GM23248 (cell line): ENCODE measurements around the gene ANLN. TPM values are rescaled to one million over a fixed set of nuclear protein-coding genes. Genes with fewer than 3 reads are reported as not detected.
"Not testable (repeated sequence)": the region's sequence is repeated elsewhere in the genome, so short reads cannot be mapped to it uniquely, and the experiment has no call there.

ENCODE experiments used
- DNase-seq: peaks from one replicate; pipeline ENCODE4 v3.0.0-alpha.2; 2015
- H2AFZ ChIP-seq: fragments of 200-600 bp; sonication (generic); 2 replicates; pipeline ENCODE4 v1.6.1; 2016; ENCODE audit warnings: antibody characterized with exemption
- H3F3A ChIP-seq: fragments of 200-600 bp; sonication (generic); 2 replicates; pipeline ENCODE4 v1.6.1; 2016; ENCODE audit warnings: mild to moderate bottlenecking, antibody characterized with exemption, mixed run types; ENCODE audit not compliant: insufficient read depth
- H3K27ac ChIP-seq: fragments of 200-600 bp; sonication (generic); 2 replicates; pipeline ENCODE4 v1.5.1; 2016; ENCODE audit warnings: mild to moderate bottlenecking
- H3K27me3 ChIP-seq: fragments of 200-600 bp; sonication (generic); replicated peaks from 2 replicates; pipeline ENCODE4 v1.6.1; 2016; ENCODE audit warnings: mild to moderate bottlenecking; ENCODE audit not compliant: insufficient read depth
- H3K36me3 ChIP-seq: fragments of 200-600 bp; sonication (generic); 2 replicates; pipeline ENCODE4 v1.6.1; 2016; ENCODE audit warnings: low read depth, mild to moderate bottlenecking
- H3K4me1 ChIP-seq: fragments of 200-600 bp; sonication (generic); 2 replicates; pipeline ENCODE4 v1.6.1; 2016; ENCODE audit warnings: mild to moderate bottlenecking; ENCODE audit not compliant: insufficient read depth
- H3K4me2 ChIP-seq: fragments of 200-600 bp; sonication (generic); one replicate; pipeline ENCODE4 v1.6.1; 2016; ENCODE audit warnings: mild to moderate bottlenecking; ENCODE audit not compliant: unreplicated experiment
- H3K4me3 ChIP-seq: fragments of 200-600 bp; sonication (generic); 2 replicates; pipeline ENCODE4 v1.5.1; 2016; ENCODE audit warnings: mild to moderate bottlenecking
- H3K79me2 ChIP-seq: fragments of 200-600 bp; sonication (generic); 2 replicates; pipeline ENCODE4 v1.6.1; 2016; ENCODE audit warnings: mild to moderate bottlenecking; ENCODE audit not compliant: insufficient read depth
- H3K9ac ChIP-seq: fragments of 200-600 bp; sonication (generic); 2 replicates; pipeline ENCODE4 v1.6.1; 2016; ENCODE audit warnings: mild to moderate bottlenecking
- H3K9me2 ChIP-seq: fragments of 200-600 bp; sonication (generic); 2 replicates; pipeline ENCODE4 v1.6.1; 2016; ENCODE audit warnings: mixed run types, mild to moderate bottlenecking, moderate library complexity; ENCODE audit not compliant: insufficient read depth
- H3K9me3 ChIP-seq: fragments of 200-600 bp; sonication (generic); one replicate; pipeline ENCODE4 v1.6.1; 2017; ENCODE audit warnings: low read depth
- H4K20me1 ChIP-seq: fragments of 200-600 bp; sonication (generic); 2 replicates; pipeline ENCODE4 v1.6.0; 2016; ENCODE audit not compliant: insufficient read depth
- EZH2 ChIP-seq: fragments of 200-600 bp; sonication (generic); IDR thresholded peaks from 2 replicates; pipeline ENCODE4 v1.6.1; 2018; ENCODE audit warnings: antibody characterized with exemption, mild to moderate bottlenecking; ENCODE audit not compliant: insufficient read depth, poor library complexity, severe bottlenecking
- EZH2phosphoT487 ChIP-seq: fragments of 200-600 bp; sonication (generic); IDR thresholded peaks from 2 replicates; pipeline ENCODE4 v1.6.1; 2018; ENCODE audit warnings: antibody characterized with exemption, moderate library complexity, mild to moderate bottlenecking, low read depth; ENCODE audit not compliant: insufficient read depth
- WGBS, 2 experiments: methylation state at CpG; one replicate each; pipeline ENCODE4 v1.1.6; 2015 to 2017; ENCODE audit warnings: low lambda C conversion rate in 2 of 2, low coverage in 1 of 2; ENCODE audit errors: missing lambda C conversion rate in 2 of 2; 5-methylcytosine and 5-hydroxymethylcytosine counted together
- in situ Hi-C: fragments of 300-500 bp; cut with MboI; formaldehyde crosslinking; loops from 2 replicates; pipeline ENCODE4 v1.15.0; 2020
- polyA plus RNA-seq: library from polyadenylated mRNA; unstranded; fragments of >200 nt; fragmentation: Nextera tagmentation; extraction: Ambion mirVana; gene quantifications from 2 replicates; pipeline ENCODE4 v1.2.1, GENCODE V29; 2016
- total RNA-seq: library from RNA; depleted of rRNA; stranded (reverse); fragments of >200 nt; shearing (Covaris generic); gene quantifications from 2 replicates; pipeline ENCODE4 v1.2.3, GENCODE V29; 2014

The ANLN gene
- total and polyA plus RNA-seq, 2 experiments from 2014 or later = 38.4 to 55.6 TPM

DNA sequence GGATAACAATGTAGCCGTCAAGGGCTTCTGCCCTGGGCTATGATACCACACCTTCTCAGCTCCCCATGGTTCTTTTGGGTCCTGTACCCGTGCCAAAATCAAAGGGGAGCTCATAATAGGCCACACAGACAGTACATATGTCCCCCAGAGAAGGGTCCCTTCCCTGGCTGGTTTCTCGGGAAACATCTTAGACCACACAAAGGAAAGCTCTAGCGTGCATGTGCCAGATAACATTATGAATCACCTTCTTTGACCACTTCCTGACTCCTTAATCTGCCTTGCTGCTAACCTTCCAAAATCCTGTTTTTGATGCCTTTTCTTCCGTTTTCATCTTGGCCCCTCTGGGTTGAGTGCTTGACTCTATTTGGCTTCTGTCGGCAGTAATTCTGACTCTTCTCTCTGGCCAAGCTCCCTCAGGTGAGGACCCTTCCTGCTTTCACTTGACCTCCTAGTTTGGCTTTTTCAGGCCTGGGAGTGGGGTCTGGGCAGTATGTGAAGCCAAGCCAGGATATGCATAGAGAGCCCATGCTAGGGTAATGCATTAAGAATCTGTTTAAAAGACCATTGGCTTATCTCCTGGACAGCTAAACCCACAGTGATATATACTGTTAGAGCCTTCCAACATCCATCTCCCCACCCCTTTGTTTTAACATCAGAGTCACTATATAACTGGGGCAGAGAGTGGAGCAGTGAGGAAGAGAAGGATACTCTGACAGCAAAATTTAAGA, 84.8 kb downstream of the ANLN start:
- H3F3A ChIP-seq = no peaks in the 10 kb centered on the region
- H3K9me2 ChIP-seq = no peaks in the 10 kb centered on the region
- no peaks in the 10 kb centered on the region for H3K36me3 ChIP-seq
- DNase-seq = no peak
- H3K27ac ChIP-seq = no peak overlapping the region
- H3K4me2 ChIP-seq = no peak overlapping the region
- H3K9ac ChIP-seq = no peak overlapping the region
- 53 to 56% methylated on average over 6 of the region's 6 CpGs for WGBS, 2 experiments
- no peak for TF ChIP-seq EZH2
- TF ChIP-seq EZH2phosphoT487 = no peak
- H2AFZ ChIP-seq = no peak overlapping the region
- H3K27me3 ChIP-seq = peaks cover 7% of the 10 kb centered on the region; the same call in 1 of the 2 replicates
- H4K20me1 ChIP-seq = no peaks in the 10 kb centered on the region
- H3K9me3 ChIP-seq = no peaks in the 10 kb centered on the region
- H3K79me2 ChIP-seq = no peaks in the 10 kb centered on the region
- no peaks in the 10 kb centered on the region for H3K4me1 ChIP-seq
- no peak overlapping the region for H3K4me3 ChIP-seq
- in situ Hi-C loops = loop anchor here (25.0 kb wide), 1 partner anchor 713 kb away; no protein-coding TSS in a partner anchor

- Histone ChIP-seq H3K4me2 (no peak overlapping the region), H3K9me2 (no peaks in the 10 kb centered on the region), H3K27me3 (peaks cover 11% of the 10 kb centered on the region; the same call in 1 of the 2 replicates), H3K9me3 (peaks cover 2% of the 10 kb centered on the region), H3K4me1 (no peaks in the 10 kb centered on the region), H3F3A (no peaks in the 10 kb centered on the region), H3K4me3 (no peak overlapping the region), H3K79me2 (no peaks in the 10 kb centered on the region), H4K20me1 (no peaks in the 10 kb centered on the region), H3K36me3 (no peaks in the 10 kb centered on the region), H3K9ac (no peak overlapping the region), H3K27ac (no peak overlapping the region), H2AFZ (no peak overlapping the region)
- TF ChIP-seq EZH2phosphoT487 (no peak), EZH2 (no peak)
- in situ Hi-C loops = loop anchor here (25.0 kb wide), 1 partner anchor 712 kb away; no protein-coding TSS in a partner anchor
- DNase-seq = no peak
Observed at GRCh38 chr7:36475011-36475342, 85.3 kb downstream of the ANLN start.

DNA sequence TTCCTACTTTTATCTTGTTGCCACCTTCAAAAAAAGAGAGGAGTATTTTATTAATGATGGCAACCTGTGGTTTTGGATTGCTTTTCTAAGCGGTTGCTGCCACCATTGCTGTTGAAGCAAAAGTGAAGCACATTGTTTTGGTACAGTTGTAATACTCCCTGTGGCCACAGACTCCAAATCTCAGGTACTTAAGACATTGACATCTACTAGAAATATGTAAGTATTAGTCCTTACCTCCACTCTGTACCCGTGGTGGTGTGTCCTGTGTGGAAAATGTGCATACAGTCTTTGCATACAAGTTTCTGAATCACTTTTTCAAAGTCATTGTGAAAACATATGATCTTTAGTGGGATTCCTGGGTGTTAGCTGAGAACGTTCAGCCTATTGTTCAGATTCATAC, 85.7 kb downstream of the ANLN start:
- H3K4me3 ChIP-seq = no peak overlapping the region
- no peaks in the 10 kb centered on the region for H3K79me2 ChIP-seq
- peaks cover 2% of the 10 kb centered on the region for H3K9me3 ChIP-seq
- no peak for DNase-seq
- no peak overlapping the region for H2AFZ ChIP-seq
- TF ChIP-seq EZH2phosphoT487 = no peak
- TF ChIP-seq EZH2 = no peak
- in situ Hi-C loops = loop anchor here (25.0 kb wide), 1 partner anchor 712 kb away; no protein-coding TSS in a partner anchor
- H3K36me3 ChIP-seq = no peaks in the 10 kb centered on the region
- no peaks in the 10 kb centered on the region for H3K4me1 ChIP-seq
- no peak overlapping the region for H3K4me2 ChIP-seq
- no peaks in the 10 kb centered on the region for H4K20me1 ChIP-seq
- WGBS, 2 experiments = 71 to 72% methylated on average over 3 of the region's 3 CpGs
- H3K9ac ChIP-seq = no peak overlapping the region
- no peak overlapping the region for H3K27ac ChIP-seq
- H3F3A ChIP-seq = no peaks in the 10 kb centered on the region
- H3K27me3 ChIP-seq = peaks cover 11% of the 10 kb centered on the region; the same call in 1 of the 2 replicates
- no peaks in the 10 kb centered on the region for H3K9me2 ChIP-seq

DNA sequence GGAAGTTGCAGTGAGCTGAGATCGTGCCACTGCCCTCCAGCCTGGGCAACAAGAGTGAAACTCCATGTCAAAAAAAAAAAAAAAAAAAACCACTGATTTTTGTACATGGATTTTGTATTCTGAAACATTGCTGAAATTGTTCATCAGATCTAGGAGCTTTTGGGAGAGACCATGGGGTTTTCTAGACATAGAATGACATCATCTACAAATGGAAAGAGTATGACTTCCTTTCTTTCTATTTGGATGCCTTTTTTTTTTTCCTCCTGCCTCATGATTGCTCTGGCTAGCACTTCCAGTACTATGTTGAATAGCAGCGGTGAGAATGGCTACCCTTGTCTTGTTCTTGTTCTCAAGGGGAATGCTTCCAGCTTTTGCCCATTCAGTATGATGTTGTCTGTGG, 89.1 kb downstream of the ANLN start:
- no peaks in the 10 kb centered on the region for H3K9me2 ChIP-seq
- no peak overlapping the region for H3K4me3 ChIP-seq
- H3K4me1 ChIP-seq = no peaks in the 10 kb centered on the region
- WGBS, 2 experiments = 42 to 50% methylated on average over 2 of the region's 2 CpGs
- no peak overlapping the region for H3K27ac ChIP-seq
- H3K4me2 ChIP-seq = no peak overlapping the region
- peaks cover 18% of the 10 kb centered on the region for H3K27me3 ChIP-seq
- no peaks in the 10 kb centered on the region for H3F3A ChIP-seq
- H3K79me2 ChIP-seq = no peaks in the 10 kb centered on the region
- H3K9ac ChIP-seq = no peak overlapping the region
- DNase-seq = no peak
- no peak for TF ChIP-seq EZH2phosphoT487
- TF ChIP-seq EZH2 = no peak
- no peak overlapping the region for H2AFZ ChIP-seq
- no peaks in the 10 kb centered on the region for H4K20me1 ChIP-seq
- in situ Hi-C loops = loop anchor here (25.0 kb wide), 1 partner anchor 709 kb away; no protein-coding TSS in a partner anchor
- H3K9me3 ChIP-seq = peaks cover 2% of the 10 kb centered on the region
- no peaks in the 10 kb centered on the region for H3K36me3 ChIP-seq

DNA sequence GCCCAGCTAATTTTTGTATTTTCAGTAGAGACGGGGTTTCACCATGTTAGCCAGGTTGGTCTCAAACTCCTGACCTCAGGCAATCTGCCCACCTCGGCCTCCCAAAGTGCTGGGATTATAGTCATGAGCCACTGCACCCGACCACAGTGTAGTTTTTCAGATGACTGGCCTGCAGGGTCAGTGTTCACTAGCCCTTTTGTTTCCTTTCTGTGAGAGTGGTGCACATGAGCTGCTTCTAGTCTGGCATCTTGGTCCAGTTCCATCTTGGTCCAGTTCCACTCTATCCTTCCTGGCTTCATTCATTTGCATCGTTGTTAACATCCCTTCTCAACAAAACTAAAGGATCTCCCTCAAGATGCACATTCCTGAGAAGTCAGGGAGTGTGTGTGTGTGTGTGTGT, 94.2 kb downstream of the ANLN start:
- not testable (repeated sequence) for H3K36me3 ChIP-seq, H2AFZ ChIP-seq, H3K4me2 ChIP-seq, H3K27ac ChIP-seq, H3K9me3 ChIP-seq, H3K4me3 ChIP-seq, DNase-seq, H4K20me1 ChIP-seq, H3K4me1 ChIP-seq, H3K79me2 ChIP-seq, H3F3A ChIP-seq, H3K9ac ChIP-seq, H3K9me2 ChIP-seq
- in situ Hi-C loops = loop anchor here (10.0 to 25.0 kb wide), 2 partner anchors 191 to 703 kb away; no protein-coding TSS in a partner anchor
- H3K27me3 ChIP-seq = peaks cover 27% of the 10 kb centered on the region
- 23 to 31% methylated on average over 4 of the region's 4 CpGs for WGBS, 2 experiments
